GM21390 (cell line): ENCODE measurements around the gene ARHGAP10.
"Not testable (repeated sequence)": the region's sequence is repeated elsewhere in the genome, so short reads cannot be mapped to it uniquely, and the experiment has no call there.

Experiments
- ATAC-seq: cut with Tn5 transposase; IDR thresholded peaks from one replicate; pipeline ENCODE4 v1.9.1; 2021; ENCODE audit not compliant: unreplicated experiment

The ARHGAP10 gene

GRCh38 chr4:147975933-147976928 is 244.3 kb downstream of the ARHGAP10 start:
- no peak for ATAC-seq

DNA sequence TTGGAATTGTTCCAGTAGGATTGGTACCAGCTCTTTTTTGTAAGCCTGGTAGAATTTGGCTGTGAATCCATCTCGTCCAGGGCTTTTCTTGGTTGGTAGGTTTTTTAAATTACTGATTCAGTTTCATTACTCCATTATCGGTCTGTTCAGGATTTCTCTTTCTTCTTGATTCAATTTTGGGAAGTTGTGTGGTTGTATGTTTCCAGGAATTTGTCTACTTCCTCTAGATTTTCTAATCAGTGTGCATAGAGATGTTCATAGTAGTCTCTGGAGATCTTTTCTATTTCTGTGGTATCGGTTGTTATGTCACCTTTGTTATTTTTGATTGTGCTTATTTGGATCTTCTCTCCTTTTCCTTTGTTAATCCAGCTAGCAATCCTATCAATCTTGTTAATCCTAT is 248.7 kb downstream of the ARHGAP10 start:
- no peak for ATAC-seq

DNA sequence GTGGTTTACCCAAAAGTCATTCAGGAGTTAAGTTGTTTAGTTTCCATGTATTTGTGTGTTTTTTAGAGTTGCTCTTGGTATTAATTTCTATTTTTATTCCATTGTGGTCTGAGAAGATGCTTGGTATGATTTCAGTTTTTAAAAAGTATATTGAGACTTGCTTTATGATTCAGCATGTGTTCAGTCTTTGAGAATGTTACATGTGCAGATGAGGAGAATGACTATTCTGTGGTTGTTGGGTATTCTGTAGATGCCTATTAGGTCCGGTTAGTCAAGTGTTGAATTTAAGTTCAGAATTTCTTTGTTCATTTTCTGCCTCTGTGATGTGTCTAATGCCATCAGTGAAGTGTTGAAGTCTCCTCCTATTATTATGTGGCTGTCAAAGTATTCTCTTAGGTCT is 249.4 kb downstream of the ARHGAP10 start:
- peak; percentile 90 for ATAC-seq

GRCh38 chr4:147984065-147984777 is 252.3 kb downstream of the ARHGAP10 start:
- no peak for ATAC-seq

DNA sequence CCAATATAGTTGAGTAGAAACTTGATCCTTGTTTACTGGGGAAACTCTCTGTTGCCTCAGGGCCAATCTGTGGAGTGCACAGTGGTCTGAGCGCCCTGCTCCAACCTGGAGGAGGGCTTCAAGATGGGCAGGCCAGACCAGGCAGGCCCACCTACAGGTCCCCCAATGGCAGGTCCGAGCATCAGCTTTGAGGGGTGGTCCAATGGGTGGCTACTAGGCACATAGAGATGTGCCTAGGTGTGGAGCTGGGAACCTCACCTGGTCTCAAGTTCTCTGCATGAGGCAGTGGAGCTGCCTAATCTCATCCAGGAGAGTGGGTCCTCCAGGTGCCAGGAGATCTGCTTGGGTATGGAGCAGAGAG is 252.9 kb downstream of the ARHGAP10 start:
- ATAC-seq = no peak

GRCh38 chr4:147985376-147985775 is 253.5 kb downstream of the ARHGAP10 start:
- ATAC-seq = no peak

DNA sequence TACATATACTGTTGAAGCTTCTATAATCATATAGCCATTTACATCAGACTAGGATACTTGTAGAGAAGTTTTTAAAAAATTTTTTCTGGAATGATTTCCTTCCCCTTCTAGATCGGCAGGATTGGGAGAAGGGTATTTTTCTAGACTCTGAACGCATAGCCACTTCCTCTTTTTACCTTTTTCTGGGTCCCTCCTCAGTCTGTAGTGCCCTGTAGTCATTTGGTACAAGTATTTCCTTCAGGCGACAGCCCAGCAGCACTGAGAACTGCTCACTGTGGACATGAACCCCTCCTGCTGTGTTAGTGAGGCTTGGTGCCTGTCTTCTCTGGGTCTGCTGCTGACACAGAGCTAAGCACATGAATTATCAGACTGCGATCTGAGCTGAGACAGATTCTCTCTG is 255.4 kb downstream of the ARHGAP10 start:
- ATAC-seq = peak; percentile 69

DNA sequence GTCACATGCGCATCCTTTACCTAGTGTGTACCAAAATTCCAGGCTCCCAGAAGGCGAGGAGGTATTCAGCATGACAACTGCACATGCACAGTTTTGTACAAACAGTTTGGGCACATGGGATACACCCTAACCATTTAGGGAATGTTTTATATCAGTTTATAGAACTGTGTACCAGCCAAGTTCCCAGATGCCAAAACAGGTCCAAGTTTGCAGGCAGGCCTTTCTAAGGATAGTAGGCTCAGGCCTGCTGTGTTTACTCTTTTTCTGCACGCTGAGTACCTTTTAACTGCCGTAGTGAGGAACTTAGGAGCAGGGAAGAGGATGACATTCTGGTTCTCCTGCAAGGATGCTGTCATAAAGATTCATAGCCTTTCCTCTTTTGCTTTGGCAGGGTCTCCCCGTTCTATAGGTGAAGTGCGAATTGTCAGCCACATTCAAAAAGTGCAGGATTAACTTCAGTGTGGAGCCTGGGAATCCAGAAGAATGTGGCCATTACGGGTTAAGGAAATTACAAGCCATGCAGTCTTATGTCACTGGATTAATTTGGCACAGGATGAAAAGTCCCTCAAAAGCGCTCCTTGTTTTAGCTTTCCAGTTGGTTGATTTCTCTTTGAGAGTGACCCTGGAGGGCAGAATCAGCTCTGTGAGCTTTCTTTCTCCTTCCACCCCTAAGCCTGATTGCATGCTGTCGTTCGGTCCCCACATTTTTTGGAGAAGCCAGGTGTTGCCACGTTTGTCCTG is 259.8 kb downstream of the ARHGAP10 start:
- no peak for ATAC-seq

GRCh38 chr4:147994076-147994475 is 262.2 kb downstream of the ARHGAP10 start:
- no peak for ATAC-seq

GRCh38 chr4:147994491-147995385 is 262.9 kb downstream of the ARHGAP10 start:
- ATAC-seq = no peak

- no peak for ATAC-seq
These were observed 265.0 kb downstream of the ARHGAP10 start for GRCh38 chr4:147996859-147997258.

DNA sequence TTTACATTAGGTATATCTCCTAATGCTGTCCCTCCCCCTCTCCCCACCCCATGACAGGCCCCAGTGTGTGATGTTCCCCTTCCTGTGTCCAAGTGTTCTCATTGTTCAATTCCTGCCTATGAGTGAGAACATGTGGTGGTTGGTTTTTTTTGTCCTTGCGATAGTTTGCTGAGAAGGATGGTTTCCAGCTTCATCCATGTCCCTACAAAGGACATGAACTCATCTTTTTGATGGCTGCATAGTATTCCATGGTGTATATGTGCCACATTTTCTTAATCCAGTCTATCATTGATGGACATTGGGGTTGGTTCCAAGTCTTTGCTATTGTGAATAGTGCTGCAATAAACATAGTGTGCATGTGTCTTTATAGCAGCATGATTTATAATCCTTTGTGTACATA is 268.1 kb downstream of the ARHGAP10 start:
- ATAC-seq = not testable (repeated sequence)

- no peak for ATAC-seq
These were observed 272.5 kb downstream of the ARHGAP10 start for GRCh38 chr4:148004228-148004857.

- ATAC-seq = no peak
These were observed 274.1 kb downstream of the ARHGAP10 start for GRCh38 chr4:148006001-148006400.

DNA sequence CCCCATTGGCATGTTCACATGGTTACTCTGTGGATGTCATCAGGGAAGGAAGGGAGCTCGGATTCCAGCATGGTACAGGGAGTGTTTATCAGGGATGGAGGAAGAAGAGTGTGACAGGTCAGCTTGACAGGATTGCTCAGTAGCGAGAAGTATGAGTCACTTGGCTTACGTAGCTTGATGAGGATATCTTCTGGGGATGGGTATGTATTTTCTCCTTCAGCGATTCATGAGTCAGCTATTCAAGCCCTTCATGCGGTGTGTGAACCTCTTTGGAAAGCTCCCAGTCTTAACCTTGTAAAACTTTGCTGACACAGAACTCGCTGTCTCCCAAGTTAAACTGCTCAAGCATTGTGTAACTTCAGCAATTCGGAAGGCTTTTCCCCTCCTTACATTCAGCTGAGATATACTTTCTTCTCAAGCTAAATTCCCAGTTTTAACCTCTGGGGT is 275.4 kb downstream of the ARHGAP10 start:
- peak; percentile 17 for ATAC-seq

DNA sequence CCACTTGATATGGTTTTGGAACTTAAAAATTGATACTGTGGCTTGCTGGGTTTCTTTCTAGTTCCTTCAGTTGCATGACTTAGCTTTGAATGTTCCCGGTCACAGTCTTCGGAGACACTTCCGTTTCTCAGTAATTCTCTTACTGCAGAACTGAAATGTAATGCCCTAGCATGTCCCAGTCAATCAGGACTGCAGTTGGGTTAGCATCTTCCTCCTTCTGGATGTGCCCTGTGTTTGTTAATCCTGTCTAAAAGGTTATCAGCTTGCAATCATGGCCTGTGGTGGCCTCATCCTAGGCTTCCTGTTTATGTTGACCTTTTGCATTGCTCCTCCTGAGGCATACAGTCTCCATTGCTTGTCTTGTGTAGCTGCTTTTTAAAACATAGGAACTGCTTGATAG is 275.9 kb downstream of the ARHGAP10 start:
- peak; percentile 68 for ATAC-seq

DNA sequence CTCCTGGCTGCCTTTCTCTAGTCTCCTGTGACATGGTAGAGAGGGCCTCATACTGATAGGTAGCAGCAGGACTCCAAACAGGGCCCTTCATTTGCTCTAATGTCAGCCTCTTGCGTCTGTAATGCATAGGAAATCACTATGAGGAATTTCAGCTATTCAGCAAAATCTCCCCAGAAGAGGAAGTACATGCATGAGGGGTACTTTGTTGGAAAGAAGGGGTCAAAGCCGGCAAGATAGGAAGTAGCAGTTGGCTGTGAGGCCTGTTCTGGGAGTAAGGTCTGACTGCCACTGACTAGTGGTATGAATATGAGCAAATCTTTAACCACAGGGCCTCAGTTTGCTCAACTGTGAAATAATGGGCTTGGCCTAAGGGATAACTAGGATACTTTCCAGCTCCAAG is 283.2 kb downstream of the ARHGAP10 start:
- peak; percentile 45 for ATAC-seq

- ATAC-seq = no peak
These were observed 283.6 kb downstream of the ARHGAP10 start for GRCh38 chr4:148015468-148015867.

DNA sequence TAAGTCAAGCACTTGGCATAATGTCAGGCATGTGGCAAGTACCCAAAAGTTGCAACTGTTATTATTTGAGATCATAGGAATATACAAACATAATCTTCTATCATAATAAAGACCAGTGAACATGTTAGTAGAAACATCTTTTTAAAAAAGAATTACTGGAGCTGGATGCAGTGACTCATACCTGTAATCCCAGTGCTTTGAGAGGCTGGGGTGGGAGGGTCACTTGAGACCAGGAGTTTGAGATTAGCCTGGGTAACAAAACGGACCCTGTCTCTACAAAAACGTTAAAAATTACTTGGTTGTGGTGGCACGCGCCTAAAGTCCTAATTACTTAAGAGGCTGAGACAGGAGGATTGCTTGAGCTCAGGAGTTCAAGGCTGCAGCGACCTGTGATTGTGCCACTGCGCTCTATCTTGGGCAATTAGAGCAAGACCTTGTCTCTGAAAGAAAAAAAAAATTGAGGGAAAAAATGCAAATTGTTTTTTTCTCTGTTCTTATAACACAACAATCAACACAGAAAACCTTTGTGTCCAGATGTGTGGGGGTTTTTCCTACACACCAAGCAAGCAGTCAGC is 284.3 kb downstream of the ARHGAP10 start:
- ATAC-seq = no peak
